GM03348 (cell line): ENCODE data around the gene OR5M10.
A peak's percentile ranks its signal among the peaks of the same experiment; 100 is the strongest.
"Not testable (repeated sequence)": the region's sequence is repeated elsewhere in the genome, so short reads cannot be mapped to it uniquely, and the experiment has no call there.

Experiments
- DNase-seq: peaks from one replicate; pipeline ENCODE4 v3.0.0; 2012; ENCODE audit warnings: low spot score

Gene OR5M10

GRCh38 chr11:56577621-56578020 is at the start of gene OR5M10:
Gene OR5M10, minus strand, starts transcription at chr11:56577721. Its CDS starts 0 bp downstream, at chr11:56577721.
- DNase-seq = no peak

GRCh38 chr11:56625946-56626345 is 48.4 kb upstream of the OR5M10 start:
- DNase-seq = no peak

- peak; percentile 74 for DNase-seq
These were observed 47.2 kb upstream of the OR5M10 start for GRCh38 chr11:56624661-56625110.

- no peak for DNase-seq
These were observed 33.7 kb upstream of the OR5M10 start for GRCh38 chr11:56611174-56611573.

GRCh38 chr11:56592088-56592717 is 14.7 kb upstream of the OR5M10 start:
- not testable (repeated sequence) for DNase-seq

GRCh38 chr11:56558574-56558973 is 18.9 kb downstream of the OR5M10 start:
- DNase-seq = no peak

- DNase-seq = not testable (repeated sequence)
These were observed 22.8 kb downstream of the OR5M10 start for GRCh38 chr11:56554691-56555090.

GRCh38 chr11:56545531-56545930 is 32.0 kb downstream of the OR5M10 start:
- DNase-seq = no peak

- no peak for DNase-seq
These were observed 33.8 kb downstream of the OR5M10 start for GRCh38 chr11:56543739-56544138.

- no peak for DNase-seq
These were observed 34.4 kb downstream of the OR5M10 start, which contains the start of gene OR5M11 for GRCh38 chr11:56543157-56543556. Gene OR5M11, minus strand, starts transcription at chr11:56543257. Its CDS starts 0 bp downstream, at chr11:56543257.

- no peak for DNase-seq
These were observed 44.3 kb downstream of the OR5M10 start for GRCh38 chr11:56533054-56533740.

- no peak for DNase-seq
These were observed 45.7 kb downstream of the OR5M10 start for GRCh38 chr11:56531856-56532255.
